Measurements from ENCODE around the gene ANKS1A.
"Not testable (repeated sequence)": the region's sequence is repeated elsewhere in the genome, so short reads cannot be mapped to it uniquely, and the experiment has no call there.

ANKS1A gene

GRCh38 chr6:34916348-34916967 lies 27.4 kb downstream of the ANKS1A start:
- DNase-seq (ENCODE audit: low read depth in 1 of 2, low spot score in 1 of 2) = no peak

GRCh38 chr6:34917626-34918285 lies 28.7 kb downstream of the ANKS1A start:
- no peak for DNase-seq (ENCODE audit: low read depth in 1 of 2, low spot score in 1 of 2)

GRCh38 chr6:34919651-34920050 lies 30.6 kb downstream of the ANKS1A start:
- DNase-seq (ENCODE audit: low read depth in 1 of 2, low spot score in 1 of 2) = no peak

- no peak for DNase-seq (ENCODE audit: low read depth in 1 of 2, low spot score in 1 of 2)
Measured at GRCh38 chr6:34920097-34920496, 31.0 kb downstream of the ANKS1A start.

GRCh38 chr6:34922177-34922663 lies 33.2 kb downstream of the ANKS1A start:
- no peak for DNase-seq (ENCODE audit: low read depth in 1 of 2, low spot score in 1 of 2)

- DNase-seq (ENCODE audit: low read depth in 1 of 2, low spot score in 1 of 2) = no peak
Measured at GRCh38 chr6:34924831-34925625, 36.0 kb downstream of the ANKS1A start.

GRCh38 chr6:34926655-34927054 lies 37.6 kb downstream of the ANKS1A start:
- DNase-seq (ENCODE audit: low read depth in 1 of 2, low spot score in 1 of 2) = no peak

GRCh38 chr6:34928220-34928619 lies 39.2 kb downstream of the ANKS1A start:
- DNase-seq (ENCODE audit: low read depth in 1 of 2, low spot score in 1 of 2) = no peak

- no peak for DNase-seq (ENCODE audit: low read depth in 1 of 2, low spot score in 1 of 2)
Measured at GRCh38 chr6:34928695-34929094, 39.6 kb downstream of the ANKS1A start.

- DNase-seq (ENCODE audit: low read depth in 1 of 2, low spot score in 1 of 2) = no peak
Measured at GRCh38 chr6:34929241-34929978, 40.4 kb downstream of the ANKS1A start.

GRCh38 chr6:34930221-34930620 lies 41.2 kb downstream of the ANKS1A start:
- DNase-seq (ENCODE audit: low read depth in 1 of 2, low spot score in 1 of 2) = no peak

GRCh38 chr6:34932202-34932601 lies 43.1 kb downstream of the ANKS1A start:
- not testable (repeated sequence) for DNase-seq (ENCODE audit: low read depth in 1 of 2, low spot score in 1 of 2)

GRCh38 chr6:34934516-34934915 lies 45.5 kb downstream of the ANKS1A start:
- DNase-seq (ENCODE audit: low read depth in 1 of 2, low spot score in 1 of 2) = no peak

- no peak for DNase-seq (ENCODE audit: low read depth in 1 of 2, low spot score in 1 of 2)
Measured at GRCh38 chr6:34938268-34938667, 49.2 kb downstream of the ANKS1A start.

GRCh38 chr6:34940030-34940434 lies 51.0 kb downstream of the ANKS1A start:
- DNase-seq (ENCODE audit: low read depth in 1 of 2, low spot score in 1 of 2) = no peak

- no peak for DNase-seq (ENCODE audit: low read depth in 1 of 2, low spot score in 1 of 2)
Measured at GRCh38 chr6:34941421-34941820, 52.4 kb downstream of the ANKS1A start.

GRCh38 chr6:34945317-34945716 lies 56.3 kb downstream of the ANKS1A start:
- DNase-seq (ENCODE audit: low read depth in 1 of 2, low spot score in 1 of 2) = no peak

- DNase-seq (ENCODE audit: low read depth in 1 of 2, low spot score in 1 of 2) = no peak
Measured at GRCh38 chr6:34947561-34947960, 58.5 kb downstream of the ANKS1A start.

GRCh38 chr6:34949636-34950035 lies 60.6 kb downstream of the ANKS1A start:
- no peak for DNase-seq (ENCODE audit: low read depth in 1 of 2, low spot score in 1 of 2)

GRCh38 chr6:34950849-34951248 lies 61.8 kb downstream of the ANKS1A start:
- DNase-seq (ENCODE audit: low read depth in 1 of 2, low spot score in 1 of 2) = no peak

- no peak for DNase-seq (ENCODE audit: low read depth in 1 of 2, low spot score in 1 of 2)
Measured at GRCh38 chr6:34951731-34952130, 62.7 kb downstream of the ANKS1A start.
